Measurements from ENCODE around the gene DCC.
A peak's percentile ranks its signal among the peaks of the same experiment; 100 is the strongest.

DCC gene

GRCh38 chr18:52323802-52324201 lies 16.2 kb upstream of the DCC start:
- no peak for TF ChIP-seq CTCF (IDR thresholded peaks at IDR 0.05; ENCODE audit: low read length, missing control alignments)
- DNase-seq (ENCODE audit: low read depth) = no peak
- no peak overlapping the region for H3K4me3 ChIP-seq (replicated peaks; ENCODE audit: low read depth, low read length)

GRCh38 chr18:52325997-52326396 lies 14.0 kb upstream of the DCC start:
- no peak for TF ChIP-seq CTCF (IDR thresholded peaks at IDR 0.05; ENCODE audit: low read length, missing control alignments)
- peak; percentile 28 for DNase-seq (ENCODE audit: low read depth)

GRCh38 chr18:52333860-52334259 lies 6.1 kb upstream of the DCC start:
- no peak overlapping the region for H3K4me3 ChIP-seq (replicated peaks; ENCODE audit: low read depth, low read length)
- no peak for TF ChIP-seq CTCF (IDR thresholded peaks at IDR 0.05; ENCODE audit: low read length, missing control alignments)
- DNase-seq (ENCODE audit: low read depth) = no peak

More at GRCh38 chr18:52325997-52326396, 14.0 kb upstream of the DCC start:
- H3K4me3 ChIP-seq (replicated peaks; ENCODE audit: low read depth, low read length) = no peak overlapping the region

GRCh38 chr18:52334307-52334706 lies 5.7 kb upstream of the DCC start:
- H3K4me3 ChIP-seq (replicated peaks; ENCODE audit: low read depth, low read length) = no peak overlapping the region
- no peak for DNase-seq (ENCODE audit: low read depth)
- no peak for TF ChIP-seq CTCF (IDR thresholded peaks at IDR 0.05; ENCODE audit: low read length, missing control alignments)

- no peak overlapping the region for H3K4me3 ChIP-seq (replicated peaks; ENCODE audit: low read depth, low read length)
- no peak for TF ChIP-seq CTCF (IDR thresholded peaks at IDR 0.05; ENCODE audit: low read length, missing control alignments)
- DNase-seq (ENCODE audit: low read depth) = peak; percentile 65
Observed at GRCh38 chr18:52334896-52335295, 5.1 kb upstream of the DCC start.

GRCh38 chr18:52337276-52337675 lies 2.7 kb upstream of the DCC start:
- TF ChIP-seq CTCF (IDR thresholded peaks at IDR 0.05; ENCODE audit: low read length, missing control alignments) = no peak
- peak; percentile 32 for DNase-seq (ENCODE audit: low read depth)
- H3K4me3 ChIP-seq (replicated peaks; ENCODE audit: low read depth, low read length) = no peak overlapping the region

- H3K4me3 ChIP-seq (replicated peaks; ENCODE audit: low read depth, low read length) = peak overlapping the region; percentile 28
- TF ChIP-seq CTCF (IDR thresholded peaks at IDR 0.05; ENCODE audit: low read length, missing control alignments) = no peak
- DNase-seq (ENCODE audit: low read depth) = peak; percentile 2
Observed at GRCh38 chr18:52340406-52341102, 557 bp downstream of the DCC start.
